Measurements from ENCODE around the gene DNTT. TPM values are rescaled to one million over a fixed set of nuclear protein-coding genes. Genes with fewer than 3 reads are reported as not detected.

DNTT gene
- polyA plus RNA-seq, 1 donor (not counting 4 experiments of a cell fraction or from before 2014, with no cell fraction given), result not detected

- TF ChIP-seq EZH2 (IDR thresholded peaks at IDR 0.05; ENCODE audit: low read length) (no peak), CTCF (optimal IDR thresholded peaks at IDR 0.05 in 1 of 3, IDR thresholded peaks at IDR 0.05 in 1 of 3, conservative IDR thresholded peaks at IDR 0.05 in 1 of 3; ENCODE audit: extremely low read depth in 1 of 3, insufficient read depth in 2 of 3, low read length in 3 of 3) (no peak)
- H3K27me3 ChIP-seq (ENCODE audit: control insufficient read depth, extremely low read depth, insufficient read depth, low read length), result peaks cover 4% of the 10 kb centered on the region
- no peak overlapping the region for H3K9ac ChIP-seq (ENCODE audit: control insufficient read depth, extremely low read depth, insufficient read depth, low read length)
- H3K27ac ChIP-seq (ENCODE audit: control insufficient read depth, insufficient read depth, low read length), result no peak overlapping the region
- DNase-seq (ENCODE audit: low read depth, low spot score) (no peak), FAIRE-seq (no peak)
- H3K9me3 ChIP-seq (ENCODE audit: control insufficient read depth, low read depth, low read length), result no peaks in the 10 kb centered on the region
- dilution Hi-C loops (cut with MboI; ENCODE audit: extremely low pct_ligation_motif_present, low sequenced_read_pairs), result no loop called here
- H2AFZ ChIP-seq (ENCODE audit: control insufficient read depth, low read length), result no peak overlapping the region
- H3K9me1 ChIP-seq (ENCODE audit: control insufficient read depth, extremely low read depth, insufficient read depth, low read length), result no peaks in the 10 kb centered on the region
- no peaks in the 10 kb centered on the region for H4K20me1 ChIP-seq (ENCODE audit: control insufficient read depth, extremely low read depth, insufficient read depth, low read length)
- H3K4me3 ChIP-seq (ENCODE audit: control insufficient read depth in 2 of 3, extremely low read depth in 1 of 3, insufficient read depth in 2 of 3, low read depth in 1 of 3, low read length in 3 of 3), result no peak overlapping the region
- H3K4me2 ChIP-seq (ENCODE audit: control insufficient read depth, extremely low read depth, insufficient read depth, low read depth, low read length), result no peak overlapping the region
- no peaks in the 10 kb centered on the region for H3K79me2 ChIP-seq (ENCODE audit: control insufficient read depth, insufficient read depth, low read length)
- H3K36me3 ChIP-seq (ENCODE audit: control insufficient read depth in 2 of 2, extremely low read depth in 1 of 2, insufficient read depth in 2 of 2, low read length in 2 of 2), result no peaks in the 10 kb centered on the region
- H3K4me1 ChIP-seq (ENCODE audit: control insufficient read depth, extremely low read depth, insufficient read depth, low read length), result peaks cover 6% of the 10 kb centered on the region
These were observed 67.1 kb downstream of the DNTT start for GRCh38 chr10:96371356-96371755.

GRCh38 chr10:96374004-96374403 lies 69.8 kb downstream of the DNTT start:
- H3K4me1 ChIP-seq (ENCODE audit: control insufficient read depth, extremely low read depth, insufficient read depth, low read length), result peaks cover 13% of the 10 kb centered on the region
- no peaks in the 10 kb centered on the region for H4K20me1 ChIP-seq (ENCODE audit: control insufficient read depth, extremely low read depth, insufficient read depth, low read length)
- no peak overlapping the region for H3K9ac ChIP-seq (ENCODE audit: control insufficient read depth, extremely low read depth, insufficient read depth, low read length)
- H3K9me1 ChIP-seq (ENCODE audit: control insufficient read depth, extremely low read depth, insufficient read depth, low read length), result no peaks in the 10 kb centered on the region
- DNase-seq (ENCODE audit: low read depth, low spot score) (no peak), FAIRE-seq (no peak)
- no peak overlapping the region for H3K4me2 ChIP-seq (ENCODE audit: control insufficient read depth, extremely low read depth, insufficient read depth, low read depth, low read length)
- no peak overlapping the region for H2AFZ ChIP-seq (ENCODE audit: control insufficient read depth, low read length)
- no peaks in the 10 kb centered on the region for H3K36me3 ChIP-seq (ENCODE audit: control insufficient read depth in 2 of 2, extremely low read depth in 1 of 2, insufficient read depth in 2 of 2, low read length in 2 of 2)
- H3K27me3 ChIP-seq (ENCODE audit: control insufficient read depth, extremely low read depth, insufficient read depth, low read length), result peaks cover 8% of the 10 kb centered on the region
- TF ChIP-seq CTCF (optimal IDR thresholded peaks at IDR 0.05 in 1 of 3, IDR thresholded peaks at IDR 0.05 in 1 of 3, conservative IDR thresholded peaks at IDR 0.05 in 1 of 3; ENCODE audit: extremely low read depth in 1 of 3, insufficient read depth in 2 of 3, low read length in 3 of 3), result no peak
- no peak for TF ChIP-seq EZH2 (IDR thresholded peaks at IDR 0.05; ENCODE audit: low read length)
- H3K9me3 ChIP-seq (ENCODE audit: control insufficient read depth, low read depth, low read length), result no peaks in the 10 kb centered on the region
- no peak overlapping the region for H3K4me3 ChIP-seq (ENCODE audit: control insufficient read depth in 2 of 3, extremely low read depth in 1 of 3, insufficient read depth in 2 of 3, low read depth in 1 of 3, low read length in 3 of 3)
- H3K79me2 ChIP-seq (ENCODE audit: control insufficient read depth, insufficient read depth, low read length), result no peaks in the 10 kb centered on the region
- H3K27ac ChIP-seq (ENCODE audit: control insufficient read depth, insufficient read depth, low read length), result no peak overlapping the region
- dilution Hi-C loops (cut with MboI; ENCODE audit: extremely low pct_ligation_motif_present, low sequenced_read_pairs), result no loop called here
